ENCODE data around the gene AFF3. TPM values are rescaled to one million over a fixed set of nuclear protein-coding genes. Genes with fewer than 3 reads are reported as not detected.

The AFF3 gene
- total RNA-seq, 1 experiment from 2014 or later, result 0.22 TPM

DNA sequence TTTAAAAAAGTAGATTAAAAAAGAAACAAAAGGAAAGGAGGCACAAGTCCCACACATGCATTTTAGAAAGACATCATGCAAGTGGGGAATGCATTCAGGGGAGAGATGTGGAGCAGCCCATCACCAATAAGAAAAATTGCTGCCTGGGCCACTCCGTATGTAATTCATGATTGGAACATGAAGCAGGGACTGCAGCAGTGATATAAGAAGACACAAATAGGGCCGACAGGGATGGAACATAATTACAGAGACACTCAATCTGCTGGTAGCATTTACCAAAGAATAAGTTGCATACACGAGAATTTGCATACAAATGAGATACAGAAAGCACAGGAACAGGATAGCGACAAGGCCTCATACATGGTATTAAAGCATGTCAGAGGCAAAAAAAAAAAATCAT, 6.5 kb upstream of the AFF3 start:
- Histone ChIP-seq H3K4ac (ENCODE audit: low read depth, low read length) (no peak overlapping the region), H2BK20ac (ENCODE audit: low read depth, low read length, poor library complexity, severe bottlenecking) (no peak overlapping the region), H3K27ac (ENCODE audit: insufficient read length, low read depth, low read length) (no peak overlapping the region), H4K5ac (ENCODE audit: insufficient read length, low read depth, low read length) (no peak overlapping the region), H4K8ac (replicated peaks; ENCODE audit: insufficient read length, low read depth, low read length) (no peak overlapping the region), H3T11ph (ENCODE audit: low read length) (no peak overlapping the region), H3K79me2 (ENCODE audit: insufficient read depth, low read length) (no peaks in the 10 kb centered on the region), H3K23me2 (ENCODE audit: insufficient read length, low read depth, low read length, poor library complexity, severe bottlenecking) (no peaks in the 10 kb centered on the region), H2BK120ac (ENCODE audit: low read depth, low read length, poor library complexity, severe bottlenecking) (no peak overlapping the region), H3K79me1 (ENCODE audit: insufficient read depth, low read depth, low read length, poor library complexity, severe bottlenecking) (no peaks in the 10 kb centered on the region), H3K4me1 (ENCODE audit: insufficient read depth, low read length) (no peaks in the 10 kb centered on the region), H3K9ac (ENCODE audit: extremely low read depth, insufficient read length, low read length) (no peak overlapping the region), H3K4me2 (ENCODE audit: insufficient read depth, insufficient read length, low read length) (no peak overlapping the region), H2BK15ac (ENCODE audit: low read depth, low read length) (no peak overlapping the region), H3K18ac (ENCODE audit: insufficient read length, low read depth, low read length) (no peak overlapping the region), H2BK5ac (ENCODE audit: insufficient read length, low read length) (no peak overlapping the region), H4K91ac (ENCODE audit: insufficient read length, low read depth, low read length) (no peak overlapping the region), H3K23ac (ENCODE audit: insufficient read length, low read depth, low read length) (no peak overlapping the region), H4K20me1 (ENCODE audit: control insufficient read depth, insufficient read depth, insufficient read length) (no peaks in the 10 kb centered on the region), H2AFZ (ENCODE audit: low read length) (no peak overlapping the region), H3K14ac (ENCODE audit: insufficient read depth, low read length) (no peak overlapping the region), H3K27me3 (ENCODE audit: insufficient read depth, low read length) (no peaks in the 10 kb centered on the region), H3K56ac (ENCODE audit: insufficient read length, low read depth, low read length) (no peak overlapping the region), H3K9me3 (ENCODE audit: control insufficient read depth, low read depth, low read length) (no peaks in the 10 kb centered on the region), H2AK5ac (ENCODE audit: insufficient read length, low read length) (no peak overlapping the region), H2BK12ac (ENCODE audit: insufficient read length, low read depth, low read length) (no peak overlapping the region)
- peaks cover 4 to 10% of the 10 kb centered on the region in 2 experiments; a peak in 4 of 5 replicates for H3K9me3 Mint-ChIP-seq
- H3K27ac Mint-ChIP-seq, result no peak overlapping the region
- peaks cover 35% of the 10 kb centered on the region for H3K27me3 Mint-ChIP-seq (ENCODE audit: low read depth)
- H3K4me1 Mint-ChIP-seq, result no peaks in the 10 kb centered on the region
- DNase-seq, result no peak
- no peaks in the 10 kb centered on the region for H3K36me3 Mint-ChIP-seq (ENCODE audit: insufficient read depth in 1 of 3, low read depth in 3 of 3)
- H3K4me3 Mint-ChIP-seq, result no peak overlapping the region
- TF ChIP-seq, protein P1, sequence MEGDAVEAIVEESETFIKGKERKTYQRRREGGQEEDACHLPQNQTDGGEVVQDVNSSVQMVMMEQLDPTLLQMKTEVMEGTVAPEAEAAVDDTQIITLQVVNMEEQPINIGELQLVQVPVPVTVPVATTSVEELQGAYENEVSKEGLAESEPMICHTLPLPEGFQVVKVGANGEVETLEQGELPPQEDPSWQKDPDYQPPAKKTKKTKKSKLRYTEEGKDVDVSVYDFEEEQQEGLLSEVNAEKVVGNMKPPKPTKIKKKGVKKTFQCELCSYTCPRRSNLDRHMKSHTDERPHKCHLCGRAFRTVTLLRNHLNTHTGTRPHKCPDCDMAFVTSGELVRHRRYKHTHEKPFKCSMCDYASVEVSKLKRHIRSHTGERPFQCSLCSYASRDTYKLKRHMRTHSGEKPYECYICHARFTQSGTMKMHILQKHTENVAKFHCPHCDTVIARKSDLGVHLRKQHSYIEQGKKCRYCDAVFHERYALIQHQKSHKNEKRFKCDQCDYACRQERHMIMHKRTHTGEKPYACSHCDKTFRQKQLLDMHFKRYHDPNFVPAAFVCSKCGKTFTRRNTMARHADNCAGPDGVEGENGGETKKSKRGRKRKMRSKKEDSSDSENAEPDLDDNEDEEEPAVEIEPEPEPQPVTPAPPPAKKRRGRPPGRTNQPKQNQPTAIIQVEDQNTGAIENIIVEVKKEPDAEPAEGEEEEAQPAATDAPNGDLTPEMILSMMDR (conservative IDR thresholded peaks at IDR 0.05), result no peak
- WGBS (ENCODE audit: extremely low coverage, insufficient read length, low lambda C conversion rate), result no CpG with 5 or more reads among the region's 4 CpGs
